Activated effector memory CD4-positive, alpha-beta T cell treated with anti-CD3 and anti-CD28 coated beads, Interleukin-2, amount 50 U/mL, for 16 hours (primary cell): ENCODE results near the gene EIF4G3.
"Not testable (repeated sequence)": the region's sequence is repeated elsewhere in the genome, so short reads cannot be mapped to it uniquely, and the experiment has no call there.

Experiments
- DNase-seq: peaks from one replicate; pipeline ENCODE4 v3.0.0-alpha.2; 2020

The EIF4G3 gene

DNA sequence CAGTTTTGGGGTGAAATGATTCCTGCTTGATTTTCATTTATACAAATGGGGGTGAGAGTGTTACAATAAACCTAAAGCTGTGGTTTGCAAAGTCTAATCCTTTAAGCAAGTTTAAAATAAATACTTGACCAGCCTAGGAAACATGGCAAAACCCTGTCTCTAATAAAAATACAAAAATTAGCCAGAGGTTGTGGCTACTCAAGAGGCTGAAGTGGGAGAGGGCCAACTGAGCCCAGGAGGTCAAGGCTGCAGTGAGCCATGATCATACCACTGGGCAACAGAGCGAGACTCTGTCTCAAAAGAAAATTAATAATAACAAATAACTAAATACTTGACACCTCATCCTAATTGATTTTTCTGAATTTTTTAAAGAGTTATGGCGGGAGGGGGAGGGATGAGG is 110.8 kb downstream of the EIF4G3 start:
- DNase-seq, result no peak

DNA sequence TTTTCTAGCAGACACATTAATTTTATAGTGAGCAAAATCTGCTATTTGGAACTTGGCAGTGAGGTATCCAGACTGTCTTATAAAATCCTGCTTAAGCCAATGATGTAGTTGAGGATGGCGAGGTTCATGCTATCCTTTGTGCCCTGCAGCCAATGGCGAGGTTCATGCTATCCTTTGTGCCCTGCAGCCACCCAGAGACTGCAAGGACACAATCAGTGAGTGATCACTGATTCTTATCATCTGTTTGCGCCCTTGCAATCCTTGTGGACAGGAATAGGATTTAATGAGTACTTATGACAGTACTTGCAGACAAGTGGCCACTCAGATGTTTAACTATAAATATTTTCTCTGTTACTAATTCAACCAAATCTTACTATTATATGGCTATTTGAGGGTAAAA is 112.6 kb downstream of the EIF4G3 start:
- no peak for DNase-seq

DNA sequence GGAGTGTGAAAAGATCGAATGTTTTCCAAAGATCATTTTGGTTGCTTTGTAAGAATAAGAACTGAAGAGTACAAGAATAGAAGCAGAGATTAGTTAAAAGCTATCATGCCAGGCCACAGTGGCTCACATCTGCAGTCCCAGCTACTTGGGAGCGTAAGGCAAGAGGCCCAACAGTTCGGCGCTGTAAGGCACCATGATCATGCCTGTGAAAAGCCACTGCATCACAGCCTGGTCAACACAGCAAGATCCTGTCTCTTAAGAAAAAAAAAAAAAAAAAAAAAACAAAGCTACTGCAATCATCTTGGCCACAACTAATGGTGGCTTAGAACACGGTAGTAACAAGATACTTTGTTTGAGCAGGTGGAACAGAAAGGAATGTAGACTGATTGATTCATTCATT is 116.2 kb downstream of the EIF4G3 start:
- DNase-seq, result no peak

DNA sequence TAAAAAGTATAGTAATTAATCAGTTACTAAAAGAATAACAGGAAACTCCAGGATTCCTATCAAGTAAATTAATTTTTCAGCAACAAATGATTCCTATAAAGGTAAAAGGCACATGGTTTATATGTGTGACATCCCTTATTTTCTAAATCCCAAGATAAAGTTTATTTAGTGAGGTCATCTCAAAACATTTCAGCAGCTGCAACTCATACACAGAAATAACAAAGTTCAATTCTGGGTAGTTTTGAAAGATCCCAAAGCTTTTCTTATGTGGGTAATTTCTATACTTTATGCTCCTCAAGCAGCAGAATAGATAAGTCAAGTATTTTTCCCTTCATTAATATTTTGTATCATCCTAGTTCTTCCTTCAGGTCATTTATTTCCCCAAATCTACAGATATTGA is 117.7 kb downstream of the EIF4G3 start:
- no peak for DNase-seq

DNA sequence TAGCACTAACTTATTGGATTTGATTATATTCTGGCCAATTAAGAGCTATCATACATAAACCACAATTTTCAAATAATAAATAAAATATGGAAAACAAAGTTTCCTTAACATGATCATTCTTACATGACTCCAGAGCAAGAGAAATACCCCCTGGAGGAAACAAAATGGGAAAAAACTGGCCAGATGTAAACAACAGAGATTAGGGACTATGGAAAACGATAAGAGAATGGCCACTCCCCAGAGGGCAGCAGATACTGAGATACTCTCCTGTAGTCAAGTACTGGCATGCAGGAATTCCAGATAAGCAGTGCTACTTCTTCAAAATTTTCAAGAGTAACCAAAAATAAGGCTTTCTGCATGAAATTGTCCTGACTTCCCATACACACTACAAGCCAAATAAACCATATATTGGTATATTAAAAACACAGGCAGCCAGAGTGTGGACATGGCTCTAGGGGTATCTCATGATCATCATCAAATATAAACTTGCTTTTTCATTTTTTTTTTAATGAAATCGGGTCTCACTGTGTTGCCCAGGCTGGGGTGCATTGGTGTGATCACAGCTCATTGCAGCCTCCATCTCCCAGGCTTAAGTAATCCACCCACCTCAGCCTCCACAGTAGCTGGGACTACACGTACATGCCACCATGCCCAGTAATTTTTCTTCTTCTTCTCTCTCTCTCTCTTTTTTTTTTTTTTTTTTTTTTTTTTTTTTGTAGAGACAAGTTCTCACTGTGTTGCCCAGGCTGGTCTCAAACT is 118.5 kb downstream of the EIF4G3 start:
- DNase-seq, result no peak

DNA sequence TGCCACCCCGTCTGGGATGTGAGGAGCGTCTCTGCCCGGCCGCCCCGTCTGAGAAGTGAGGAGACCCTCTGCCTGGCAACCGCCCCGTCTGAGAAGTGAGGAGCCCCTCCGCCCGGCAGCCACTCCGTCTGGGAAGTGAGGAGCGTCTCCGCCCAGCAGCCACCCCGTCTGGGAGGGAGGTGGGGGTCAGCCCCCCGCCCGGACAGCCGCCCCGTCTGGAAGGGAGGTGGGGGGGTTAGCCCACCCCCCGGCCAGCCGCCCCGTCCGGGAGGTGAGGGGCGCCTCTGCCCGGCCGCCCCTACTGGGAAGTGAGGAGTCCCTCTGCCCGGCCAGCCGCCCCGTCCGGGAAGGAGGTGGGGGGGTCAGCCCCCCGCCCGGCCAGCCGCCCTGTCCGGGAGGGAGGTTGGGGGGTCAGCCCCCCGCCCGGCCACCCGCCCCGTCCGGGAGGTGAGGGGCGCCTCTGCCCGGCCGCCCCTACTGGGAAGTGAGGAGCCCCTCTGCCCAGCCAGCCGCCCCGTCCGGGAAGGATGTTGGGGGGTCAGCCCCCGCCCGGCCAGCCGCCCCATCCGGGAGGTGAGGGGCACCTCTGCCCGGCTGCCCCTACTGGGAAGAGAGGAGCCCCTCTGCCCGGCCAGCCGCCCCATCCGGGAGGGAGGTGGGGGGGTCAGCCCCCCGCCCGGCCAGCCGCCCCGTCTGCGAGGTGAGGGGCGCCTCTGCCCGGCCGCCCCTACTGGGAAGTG is 123.3 kb downstream of the EIF4G3 start:
- DNase-seq, result not testable (repeated sequence)

DNA sequence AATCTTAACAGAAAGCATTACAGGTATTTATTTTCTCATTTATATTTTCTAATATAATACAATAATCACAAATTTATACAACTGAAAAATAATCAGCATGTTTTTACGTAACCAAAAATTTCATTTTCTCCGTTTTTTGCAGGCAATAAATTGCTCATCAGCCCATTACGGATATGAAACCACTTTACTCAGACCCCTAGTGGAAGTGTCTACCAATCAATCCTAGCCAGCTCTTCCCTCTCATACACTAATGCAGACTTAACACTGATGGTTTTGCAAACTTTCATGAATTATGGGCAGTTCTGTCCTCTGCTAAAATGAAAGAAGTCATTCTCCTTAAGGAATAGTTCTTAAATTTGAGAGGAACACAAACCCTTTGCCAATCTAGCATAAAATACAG is 124.7 kb downstream of the EIF4G3 start:
- DNase-seq, result no peak

DNA sequence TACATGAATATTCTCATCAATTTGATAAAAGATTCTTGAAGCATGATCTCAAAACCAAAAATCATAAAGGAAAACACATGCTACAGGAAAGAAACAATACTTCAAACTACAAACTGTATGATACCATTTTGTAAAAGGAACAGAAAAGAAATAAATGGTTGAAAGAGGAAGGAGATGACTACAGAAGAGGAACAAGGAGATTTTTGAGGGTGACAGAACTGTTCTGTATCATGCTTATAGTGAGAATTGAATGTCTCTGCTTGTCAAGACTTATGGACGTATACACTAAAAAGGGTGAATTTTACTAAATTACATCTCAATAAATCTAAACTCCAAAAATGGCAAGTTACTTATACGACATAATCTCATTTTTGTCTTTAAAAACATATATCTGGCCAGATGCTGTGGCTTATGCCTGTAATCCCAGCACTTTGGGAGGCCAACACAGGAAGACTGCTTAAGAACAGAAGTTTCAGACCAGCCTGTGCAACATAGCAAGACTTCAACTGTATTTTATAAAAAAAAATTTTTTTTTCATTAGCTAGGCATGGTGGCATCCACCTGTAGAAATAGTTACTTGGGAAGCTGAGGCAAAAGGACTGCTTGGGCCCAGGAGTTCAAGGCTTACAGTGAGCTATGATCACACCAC is 125.4 kb downstream of the EIF4G3 start:
- DNase-seq, result no peak

DNA sequence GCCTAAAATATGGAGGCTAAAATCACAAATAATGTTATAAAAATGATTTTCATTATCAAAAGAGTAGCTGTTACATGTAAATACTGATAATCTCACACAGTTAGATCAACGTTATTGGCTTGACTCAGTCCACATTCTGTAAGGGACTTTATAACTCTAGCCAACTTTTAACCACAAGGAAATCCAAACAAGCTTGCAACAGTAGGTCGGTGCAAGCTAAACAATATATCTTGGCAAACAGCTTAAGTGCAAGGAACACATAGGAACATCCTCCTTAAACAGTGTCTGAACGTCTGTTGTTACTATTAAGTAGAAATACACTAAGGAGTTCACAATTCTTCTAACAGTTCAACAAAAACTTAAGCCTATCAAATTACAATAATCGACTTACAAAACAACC is 126.7 kb downstream of the EIF4G3 start:
- DNase-seq, result no peak

DNA sequence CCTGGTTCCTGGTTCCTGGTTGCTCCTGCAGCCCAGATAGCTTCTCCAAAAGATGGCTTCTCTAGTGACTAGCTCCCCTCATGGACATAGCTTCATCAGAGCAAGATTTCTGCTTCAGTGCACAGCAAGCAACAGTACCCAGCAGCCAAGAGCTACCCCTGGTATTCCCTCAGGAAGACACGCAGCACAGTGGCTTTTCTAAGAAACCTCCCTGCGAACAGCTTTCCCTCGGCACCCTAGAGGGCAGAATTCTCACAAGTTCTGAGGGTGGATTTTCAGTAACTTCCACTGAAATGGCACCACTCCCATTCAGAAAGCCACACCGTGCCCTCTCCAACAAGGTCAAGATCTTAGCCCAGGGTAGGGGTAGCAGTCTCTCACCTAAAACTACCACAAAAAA is 128.2 kb downstream of the EIF4G3 start:
- DNase-seq, result no peak

DNA sequence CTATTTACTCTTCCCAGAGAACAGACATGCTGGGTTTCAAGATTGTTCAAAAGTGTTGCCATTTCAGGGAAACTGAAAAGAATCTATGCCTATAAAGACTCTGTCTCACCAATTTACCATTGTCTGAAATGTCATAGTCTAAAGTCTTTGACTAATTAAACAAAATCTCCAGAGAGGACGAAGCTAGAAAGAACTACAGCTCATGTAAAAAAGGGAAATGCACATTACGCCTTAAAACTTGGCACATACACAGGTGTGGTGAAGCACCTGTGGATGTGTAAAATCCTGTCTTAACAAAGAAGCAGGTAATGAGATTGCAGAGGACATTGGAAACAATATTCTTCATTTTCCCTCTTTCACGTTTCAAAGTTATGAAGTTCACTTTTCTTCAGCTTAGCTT is 130.6 kb downstream of the EIF4G3 start:
- no peak for DNase-seq

DNA sequence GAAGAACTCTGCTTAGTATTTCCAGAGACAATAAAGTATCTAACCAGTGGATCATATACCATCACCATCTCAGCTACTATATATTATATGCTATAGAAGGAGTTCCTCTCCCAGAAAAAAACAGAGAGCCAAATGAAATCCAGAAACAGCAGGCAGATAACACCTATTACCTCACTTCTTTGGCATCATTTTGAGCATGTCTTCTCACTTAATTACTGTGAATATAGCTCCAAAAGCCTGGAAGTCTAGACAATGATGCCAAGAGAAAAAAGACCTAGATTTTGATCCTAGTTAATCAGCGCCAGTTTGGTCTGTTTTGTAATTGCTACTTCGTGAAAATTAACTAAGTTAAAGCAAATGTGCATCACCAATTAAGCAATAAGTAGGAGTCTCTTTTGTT is 131.3 kb downstream of the EIF4G3 start:
- DNase-seq, result no peak

DNA sequence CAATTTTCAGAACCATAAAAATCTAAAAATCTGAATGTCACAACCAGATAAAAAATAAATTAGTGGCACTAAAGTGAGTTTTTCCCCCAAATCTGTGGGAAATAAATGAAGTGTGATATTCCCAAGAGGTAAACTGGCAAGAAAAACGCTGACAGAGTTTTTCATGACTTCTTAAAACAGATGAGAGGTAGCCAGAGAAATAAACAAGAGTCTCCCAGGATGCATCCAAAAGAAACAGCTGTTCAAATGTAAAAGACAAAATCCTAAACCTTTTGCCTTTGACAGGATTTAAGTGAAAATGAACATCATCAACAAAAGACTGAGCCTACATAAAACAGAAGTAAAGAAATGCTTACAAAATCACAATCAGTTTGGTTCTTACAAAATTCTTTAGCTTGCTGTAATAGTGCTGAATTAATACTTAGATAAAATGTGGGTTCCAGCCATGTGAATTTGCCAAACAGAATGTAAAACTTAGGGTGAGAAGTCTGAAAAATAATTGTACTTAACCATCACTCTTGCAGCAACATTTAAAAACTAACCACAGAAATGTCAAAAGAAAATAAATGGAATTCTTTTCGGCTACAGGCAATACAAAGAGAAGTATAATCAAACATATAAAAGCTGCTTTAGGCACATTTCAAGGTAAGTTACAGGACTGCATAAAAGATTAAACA is 133.6 kb downstream of the EIF4G3 start:
- no peak for DNase-seq

DNA sequence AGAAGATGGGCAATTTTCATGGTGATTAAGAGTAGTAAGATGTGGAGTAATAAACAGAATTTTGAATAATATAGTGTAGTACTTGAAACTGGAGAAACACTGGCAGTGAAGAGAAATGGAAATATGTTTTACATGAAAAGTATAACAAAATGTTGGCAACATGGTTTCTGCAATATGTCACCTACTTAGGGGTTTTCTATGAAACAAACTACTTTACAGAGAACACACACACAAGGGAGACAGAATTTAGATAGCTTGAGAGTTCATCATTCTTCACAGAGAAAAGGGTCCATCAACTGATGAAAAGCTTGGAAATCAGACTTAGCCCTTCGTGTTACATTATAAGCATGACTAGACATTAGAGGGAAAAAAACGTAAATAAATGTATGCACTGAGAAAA is 135.2 kb downstream of the EIF4G3 start:
- no peak for DNase-seq

DNA sequence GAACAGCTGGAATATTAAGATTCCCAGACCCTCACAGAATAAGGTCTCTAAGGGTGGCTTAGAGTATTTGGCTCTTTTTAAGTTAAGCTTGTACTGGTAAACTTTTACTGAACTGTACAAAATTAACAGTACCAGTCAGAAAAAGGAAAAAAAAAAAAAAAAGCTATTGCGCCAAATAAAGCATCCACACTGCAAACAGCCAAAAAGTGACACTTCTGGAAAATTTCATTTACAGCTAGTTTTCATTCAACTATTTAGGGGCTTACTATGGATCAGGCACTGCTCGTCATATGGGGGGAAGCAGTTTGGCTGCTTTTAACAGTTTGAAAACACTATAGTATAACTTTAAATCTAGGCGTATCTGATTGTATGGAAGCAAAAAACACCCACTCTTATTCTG is 139.6 kb downstream of the EIF4G3 start:
- no peak for DNase-seq

DNA sequence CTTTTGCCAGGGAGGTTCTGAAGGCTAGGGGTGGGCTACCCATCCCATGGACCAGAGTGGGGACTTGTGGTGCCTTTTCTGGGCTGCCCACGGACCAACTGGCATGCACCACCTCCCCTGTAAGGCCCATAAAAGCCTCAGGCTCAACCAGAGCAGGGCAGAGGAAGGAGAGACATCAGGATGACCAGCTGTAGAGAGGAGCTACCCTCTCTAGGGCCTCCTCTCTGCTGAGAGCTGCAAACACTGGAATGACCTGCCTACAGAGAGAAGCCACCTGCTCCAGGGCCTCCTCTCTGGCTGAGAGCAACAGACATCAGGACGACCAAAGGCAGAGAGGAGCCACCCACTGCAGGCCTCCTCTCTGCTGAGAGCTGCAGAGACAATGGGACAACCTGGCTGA is 140.9 kb downstream of the EIF4G3 start:
- no peak for DNase-seq

DNA sequence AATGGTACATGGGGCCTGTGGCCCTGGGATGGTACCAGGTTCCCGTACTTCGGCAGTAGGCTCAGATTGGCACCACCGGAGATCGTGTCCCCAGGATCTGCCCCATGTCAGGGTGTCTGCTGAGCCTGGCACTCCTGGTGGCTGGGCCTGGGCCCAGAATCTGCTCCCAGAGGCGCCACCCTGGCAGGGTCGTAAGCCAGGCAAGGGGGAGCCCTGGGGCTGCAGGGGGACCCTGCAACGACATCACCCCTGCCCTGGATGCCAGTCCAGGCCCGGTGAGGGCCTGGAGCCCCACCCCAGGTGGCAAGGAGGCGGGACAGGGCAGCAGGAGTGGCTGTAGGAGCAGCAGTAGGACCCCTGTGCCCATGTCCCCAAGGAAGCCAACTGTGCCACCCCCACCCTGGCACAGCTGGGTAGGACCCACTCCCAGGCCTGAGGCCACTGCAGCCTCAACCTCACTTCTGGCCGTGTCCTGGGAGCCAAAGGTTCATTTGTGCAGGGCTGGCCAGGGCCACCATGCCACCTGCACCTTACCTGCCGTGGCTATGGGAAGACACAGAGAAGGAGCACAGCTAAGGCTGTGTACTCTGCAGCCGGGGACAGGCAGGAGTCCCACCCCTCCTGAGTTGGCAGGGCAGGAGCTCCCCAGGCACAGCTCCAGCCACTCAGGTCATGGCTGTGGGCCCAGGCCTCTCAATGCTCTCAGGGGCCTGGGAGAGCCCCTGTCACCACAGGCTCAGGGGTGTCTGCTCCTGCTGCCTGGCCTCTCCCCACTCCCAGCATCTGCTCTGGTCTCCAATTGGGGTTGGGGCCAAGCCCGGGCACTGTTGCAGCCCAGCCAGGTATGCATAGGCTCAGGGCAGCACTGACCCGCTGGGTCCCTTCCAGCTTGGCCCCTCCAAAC is 141.7 kb downstream of the EIF4G3 start:
- DNase-seq, result no peak

DNA sequence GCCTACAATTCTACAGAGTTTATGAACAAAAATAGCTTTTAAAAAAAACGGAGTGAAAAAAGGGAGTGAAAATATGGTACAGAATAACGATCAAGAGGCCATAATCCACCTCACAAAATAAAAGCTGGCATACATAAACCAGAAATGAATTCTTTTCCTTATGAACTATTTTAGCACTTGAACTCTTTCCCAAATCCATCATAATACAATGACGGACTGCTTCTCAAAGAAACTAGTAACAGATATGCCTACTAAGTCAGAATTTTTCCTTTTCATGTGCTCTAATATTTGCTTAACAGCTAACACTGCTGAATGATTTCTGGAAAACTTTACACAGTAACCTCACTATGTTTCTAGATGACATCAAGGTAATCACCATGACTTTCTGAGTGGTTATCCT is 144.0 kb downstream of the EIF4G3 start:
- no peak for DNase-seq

DNA sequence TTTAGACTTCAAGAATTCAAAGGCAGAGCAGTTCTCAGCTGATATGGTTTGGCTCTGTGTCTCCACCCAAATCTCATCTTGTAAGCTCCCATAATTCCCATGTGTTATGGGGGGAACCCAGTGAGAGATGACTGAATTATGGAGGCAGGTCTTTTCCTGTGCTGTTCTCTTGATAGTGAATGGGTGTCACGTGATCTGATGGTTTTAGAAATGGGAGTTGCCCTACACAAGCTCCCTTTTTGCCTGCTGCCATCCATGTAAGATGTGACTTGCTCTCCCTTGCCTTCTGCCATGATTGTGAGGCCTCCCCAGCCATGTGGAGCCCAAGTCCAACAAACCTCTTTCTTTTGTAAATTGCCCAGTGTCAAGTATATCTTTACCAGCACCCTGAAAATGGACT is 146.5 kb downstream of the EIF4G3 start:
- DNase-seq, result no peak

DNA sequence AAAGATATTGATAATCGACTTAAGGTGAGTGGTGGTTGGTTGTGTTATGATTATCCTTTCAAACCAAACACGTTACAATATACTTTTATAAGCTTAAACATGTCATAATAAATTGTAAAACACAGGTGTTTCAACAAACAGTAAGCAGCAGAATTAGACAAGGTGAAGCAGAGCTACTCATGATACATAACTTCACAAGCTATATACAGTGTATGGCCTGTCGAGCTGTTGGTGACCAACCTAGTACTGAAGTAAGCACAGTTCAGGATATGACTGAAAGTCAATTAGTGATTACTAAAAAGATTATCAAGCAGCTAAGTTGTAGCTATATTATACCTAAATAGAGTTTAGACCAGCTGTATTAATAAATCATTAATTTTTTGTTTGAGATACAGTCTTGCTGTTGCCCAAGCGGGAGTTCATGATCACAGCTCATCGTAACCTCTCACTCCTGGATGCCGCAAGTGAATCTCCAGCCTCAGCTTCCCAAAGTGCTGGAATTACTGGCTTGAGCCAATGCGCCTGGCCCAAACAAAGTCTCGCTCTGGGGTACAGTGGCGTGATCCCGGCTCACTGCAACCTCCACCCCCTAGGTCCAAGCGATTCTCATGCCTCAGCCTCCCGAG is 148.1 kb downstream of the EIF4G3 start:
- DNase-seq, result no peak

DNA sequence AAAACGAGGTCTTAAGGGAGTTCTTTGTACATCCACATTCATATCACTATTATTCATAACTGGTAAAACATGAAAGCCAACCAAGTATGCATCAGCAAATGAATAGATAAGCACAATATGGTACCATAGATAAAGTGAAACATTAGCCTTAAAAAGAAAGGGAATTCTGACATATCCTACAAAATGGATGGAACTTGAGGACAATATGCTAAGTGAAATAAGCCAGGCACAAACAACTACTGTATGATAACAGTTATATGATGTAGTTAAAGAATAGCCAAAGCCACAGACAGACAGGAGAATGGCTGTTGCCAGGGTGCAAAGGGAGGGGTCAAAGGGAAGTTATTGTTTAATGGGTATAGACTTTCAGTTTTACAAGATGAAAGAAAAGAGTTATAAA is 148.9 kb downstream of the EIF4G3 start:
- DNase-seq, result no peak

DNA sequence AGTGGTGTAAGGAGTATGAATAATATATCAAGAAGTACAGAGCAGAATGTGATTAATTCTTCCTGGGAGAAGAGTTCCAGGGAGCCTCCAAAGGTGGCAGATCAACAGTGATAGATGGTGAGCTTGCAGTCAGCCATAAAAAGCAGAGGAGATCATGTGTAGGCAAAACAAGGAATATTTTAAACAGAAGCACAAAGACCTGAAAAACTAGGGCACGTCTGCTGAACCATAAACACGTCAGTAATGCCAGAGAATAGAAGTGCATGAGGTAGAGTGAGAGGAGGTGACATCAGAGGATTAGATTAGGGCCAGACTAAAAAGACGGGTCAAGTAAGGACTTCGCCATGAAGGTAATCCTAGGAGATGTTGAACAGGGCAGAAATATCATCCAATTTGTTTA is 151.8 kb downstream of the EIF4G3 start:
- no peak for DNase-seq
